NCI-H82 treated with DMSO at 0.1 percent for 48 hours (cell line): ENCODE measurements around the gene APOA5.
"Not testable (repeated sequence)": the region's sequence is repeated elsewhere in the genome, so short reads cannot be mapped to it uniquely, and the experiment has no call there.

Experiments
- DNase-seq: peaks from one replicate; lab custom pipeline; 2025; ENCODE audit not compliant: unreplicated experiment; lab: John Stamatoyannopoulos, UW

The APOA5 gene

GRCh38 chr11:116774661-116775060, 17.0 kb downstream of the APOA5 start:
- DNase-seq, result no peak

- DNase-seq, result peak; percentile 47
Measured at GRCh38 chr11:116773203-116774097, 18.2 kb downstream of the APOA5 start.

GRCh38 chr11:116772443-116773202, 19.1 kb downstream of the APOA5 start, which contains the start of gene BUD13:
TSS of gene BUD13 (minus strand) at chr11:116772987. CDS start at chr11:116772964, 23 bp downstream.
- peak; percentile 55 for DNase-seq

GRCh38 chr11:116771935-116772334, 19.7 kb downstream of the APOA5 start:
- DNase-seq, result no peak

GRCh38 chr11:116762132-116762531, 29.5 kb downstream of the APOA5 start:
- DNase-seq, result no peak

- DNase-seq, result not testable (repeated sequence)
Measured at GRCh38 chr11:116756044-116756443, 35.6 kb downstream of the APOA5 start.

- no peak for DNase-seq
Measured at GRCh38 chr11:116750070-116750718, 41.5 kb downstream of the APOA5 start.

GRCh38 chr11:116742104-116742503, 49.6 kb downstream of the APOA5 start:
- no peak for DNase-seq

GRCh38 chr11:116740741-116741140, 50.9 kb downstream of the APOA5 start:
- DNase-seq, result no peak
